Measurements from ENCODE around the gene RCHY1.

DNA sequence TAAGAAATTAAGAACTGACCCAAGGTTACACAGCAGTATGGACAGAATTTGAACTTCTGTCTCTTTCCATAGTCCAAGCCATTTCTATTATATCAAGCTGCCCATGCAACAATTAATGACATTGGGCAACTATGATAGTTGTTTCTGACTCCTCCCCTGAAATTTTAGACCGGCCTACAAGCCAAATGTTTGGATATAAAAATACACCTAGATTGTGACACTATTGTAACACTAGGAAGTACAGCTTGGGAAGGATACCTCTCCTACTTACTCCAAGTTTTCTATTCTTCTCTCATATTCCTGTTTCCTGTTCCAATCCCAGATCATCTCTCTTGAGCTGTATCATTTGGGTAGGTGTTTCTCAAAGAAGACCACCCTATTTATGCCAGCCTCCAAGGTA, 43.5 kb downstream of the RCHY1 start:
- TF ChIP-seq CTCF (conservative IDR thresholded peaks at IDR 0.05 in 1 of 2, IDR thresholded peaks at IDR 0.05 in 1 of 2; ENCODE audit: low read depth in 1 of 2, low read length in 2 of 2) (no peak), EZH2 (IDR thresholded peaks at IDR 0.05; ENCODE audit: low read length, missing control alignments) (no peak)
